GM12801 (cell line): ENCODE results near the gene MAMLD1.

Experiments used
- CTCF ChIP-seq: IDR thresholded peaks from one replicate; pipeline ENCODE4 v1.5.1; 2011; ENCODE audit warnings: control low read depth; ENCODE audit not compliant: insufficient read length; ENCODE audit errors: extremely low read depth

MAMLD1 gene

GRCh38 chrX:150487369-150488094 lies 124.4 kb downstream of the MAMLD1 start:
- no peak for TF ChIP-seq CTCF

GRCh38 chrX:150489359-150490015 lies 126.4 kb downstream of the MAMLD1 start:
- no peak for TF ChIP-seq CTCF

GRCh38 chrX:150495496-150495895 lies 132.4 kb downstream of the MAMLD1 start:
- no peak for TF ChIP-seq CTCF

GRCh38 chrX:150499240-150499639 lies 136.1 kb downstream of the MAMLD1 start:
- TF ChIP-seq CTCF, result no peak

GRCh38 chrX:150502091-150502490 lies 139.0 kb downstream of the MAMLD1 start:
- no peak for TF ChIP-seq CTCF

GRCh38 chrX:150502979-150503897 lies 140.1 kb downstream of the MAMLD1 start:
- TF ChIP-seq CTCF, result no peak

- no peak for TF ChIP-seq CTCF
Observed at GRCh38 chrX:150503898-150504219, 140.7 kb downstream of the MAMLD1 start.
